HG02970 (cell line): ENCODE data around the gene PCDHGA6.
"Not testable (repeated sequence)": the region's sequence is repeated elsewhere in the genome, so short reads cannot be mapped to it uniquely, and the experiment has no call there.

ENCODE experiments used
- ATAC-seq: cut with Tn5 transposase; IDR thresholded peaks from one replicate; pipeline ENCODE4 v1.9.1; 2021; ENCODE audit warnings: mild to moderate bottlenecking, moderate library complexity, moderate number of reproducible peaks; ENCODE audit not compliant: unreplicated experiment, low FRiP score

The PCDHGA6 gene

GRCh38 chr5:141359790-141360426, 13.8 kb upstream of the PCDHGA6 start, which contains the start of gene PCDHGB2:
TSS of gene PCDHGB2 (plus strand) at chr5:141359994. CDS start at chr5:141360136, 142 bp downstream.
- ATAC-seq, result no peak

- ATAC-seq, result no peak
These were observed 13.0 kb upstream of the PCDHGA6 start for GRCh38 chr5:141360685-141361084.

- no peak for ATAC-seq
These were observed 11.0 kb upstream of the PCDHGA6 start for GRCh38 chr5:141362719-141363118.

- ATAC-seq, result no peak
These were observed 9.6 kb upstream of the PCDHGA6 start, which contains the start of gene PCDHGA5 for GRCh38 chr5:141363952-141364660. TSS of gene PCDHGA5 (plus strand) at chr5:141364162. CDS start at chr5:141364331, 169 bp downstream.

GRCh38 chr5:141366016-141366896, 7.4 kb upstream of the PCDHGA6 start:
- ATAC-seq, result no peak

GRCh38 chr5:141369994-141370848, 3.5 kb upstream of the PCDHGA6 start, which contains the start of gene PCDHGB3:
TSS of gene PCDHGB3 (plus strand) at chr5:141370242. CDS start at chr5:141370395, 153 bp downstream.
- ATAC-seq, result no peak

GRCh38 chr5:141371572-141372475, 1.9 kb upstream of the PCDHGA6 start:
- no peak for ATAC-seq

- no peak for ATAC-seq
These were observed 936 bp downstream of the PCDHGA6 start for GRCh38 chr5:141374627-141375026.

GRCh38 chr5:141375444-141376155, 1.9 kb downstream of the PCDHGA6 start:
- ATAC-seq, result not testable (repeated sequence)

- ATAC-seq, result no peak
These were observed 9.0 kb downstream of the PCDHGA6 start, which contains the start of gene PCDHGA7 for GRCh38 chr5:141382469-141383294. TSS of gene PCDHGA7 (plus strand) at chr5:141382742. CDS start at chr5:141382900, 158 bp downstream.

- ATAC-seq, result no peak
These were observed 9.7 kb downstream of the PCDHGA6 start for GRCh38 chr5:141383345-141383744.

- no peak for ATAC-seq
These were observed 11.0 kb downstream of the PCDHGA6 start for GRCh38 chr5:141384471-141385267.

GRCh38 chr5:141387557-141388311, 14.0 kb downstream of the PCDHGA6 start, which contains the start of gene PCDHGB4:
TSS of gene PCDHGB4 (plus strand) at chr5:141387698. CDS start at chr5:141387885, 187 bp downstream.
- not testable (repeated sequence) for ATAC-seq

GRCh38 chr5:141388661-141389060, 15.0 kb downstream of the PCDHGA6 start:
- ATAC-seq, result no peak

GRCh38 chr5:141389153-141390042, 15.7 kb downstream of the PCDHGA6 start:
- no peak for ATAC-seq
